ENCODE results near the gene LY6G6F. TPM values are rescaled to one million over a fixed set of nuclear protein-coding genes. Genes with fewer than 3 reads are reported as not detected.
A peak's percentile ranks its signal among the peaks of the same experiment; 100 is the strongest.

The LY6G6F gene
- total and polyA plus RNA-seq, 2 experiments from 2014 or later = not detected

DNA sequence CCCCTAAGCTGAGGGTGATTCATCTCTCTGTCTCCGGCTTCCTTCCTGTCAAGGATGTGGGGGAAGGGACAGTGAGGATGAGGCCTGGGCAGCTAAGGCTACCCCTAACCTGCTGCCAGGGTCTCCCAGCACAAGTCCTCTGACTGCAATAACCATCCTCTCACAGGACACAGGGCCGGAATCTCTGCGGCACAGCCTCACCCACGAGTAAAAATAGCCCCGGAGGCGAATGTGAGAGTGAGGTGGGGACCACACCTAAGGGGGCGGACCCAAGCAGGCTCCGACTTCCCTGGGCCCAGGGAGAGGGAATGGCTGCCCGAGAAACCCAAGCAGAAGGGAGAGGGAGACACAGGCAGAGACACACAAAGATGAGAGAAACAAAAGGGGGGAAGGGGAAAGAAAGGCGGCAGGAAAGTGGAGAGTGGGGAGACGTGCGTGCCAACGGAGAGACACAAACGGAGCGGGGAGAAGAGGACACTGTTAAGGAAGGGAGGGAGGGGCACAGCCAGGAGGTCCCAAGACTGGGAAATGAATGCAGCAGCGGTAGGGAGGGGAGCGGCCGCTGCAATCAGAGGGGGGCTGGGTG is 28.2 kb downstream of the LY6G6F start:
- H3K27me3 ChIP-seq = no peaks in the 10 kb centered on the region
- peaks cover 27% of the 10 kb centered on the region for H3K4me1 ChIP-seq (ENCODE audit: low read depth)
- DNase-seq (ENCODE audit: low read depth in 1 of 2, low spot score in 1 of 2) = peak; percentile 64 to 68
- no peaks in the 10 kb centered on the region for H3K9me3 ChIP-seq (ENCODE audit: low read depth)
- peak overlapping the region; percentile 56 for H3K27ac ChIP-seq
- H3K4me3 ChIP-seq = peak overlapping the region; percentile 61
- TF ChIP-seq, protein P1, sequence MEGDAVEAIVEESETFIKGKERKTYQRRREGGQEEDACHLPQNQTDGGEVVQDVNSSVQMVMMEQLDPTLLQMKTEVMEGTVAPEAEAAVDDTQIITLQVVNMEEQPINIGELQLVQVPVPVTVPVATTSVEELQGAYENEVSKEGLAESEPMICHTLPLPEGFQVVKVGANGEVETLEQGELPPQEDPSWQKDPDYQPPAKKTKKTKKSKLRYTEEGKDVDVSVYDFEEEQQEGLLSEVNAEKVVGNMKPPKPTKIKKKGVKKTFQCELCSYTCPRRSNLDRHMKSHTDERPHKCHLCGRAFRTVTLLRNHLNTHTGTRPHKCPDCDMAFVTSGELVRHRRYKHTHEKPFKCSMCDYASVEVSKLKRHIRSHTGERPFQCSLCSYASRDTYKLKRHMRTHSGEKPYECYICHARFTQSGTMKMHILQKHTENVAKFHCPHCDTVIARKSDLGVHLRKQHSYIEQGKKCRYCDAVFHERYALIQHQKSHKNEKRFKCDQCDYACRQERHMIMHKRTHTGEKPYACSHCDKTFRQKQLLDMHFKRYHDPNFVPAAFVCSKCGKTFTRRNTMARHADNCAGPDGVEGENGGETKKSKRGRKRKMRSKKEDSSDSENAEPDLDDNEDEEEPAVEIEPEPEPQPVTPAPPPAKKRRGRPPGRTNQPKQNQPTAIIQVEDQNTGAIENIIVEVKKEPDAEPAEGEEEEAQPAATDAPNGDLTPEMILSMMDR (IDR thresholded peaks at IDR 0.05; ENCODE audit: low read depth, low read length) = no peak
- peaks cover 24% of the 10 kb centered on the region for H3K36me3 ChIP-seq

DNA sequence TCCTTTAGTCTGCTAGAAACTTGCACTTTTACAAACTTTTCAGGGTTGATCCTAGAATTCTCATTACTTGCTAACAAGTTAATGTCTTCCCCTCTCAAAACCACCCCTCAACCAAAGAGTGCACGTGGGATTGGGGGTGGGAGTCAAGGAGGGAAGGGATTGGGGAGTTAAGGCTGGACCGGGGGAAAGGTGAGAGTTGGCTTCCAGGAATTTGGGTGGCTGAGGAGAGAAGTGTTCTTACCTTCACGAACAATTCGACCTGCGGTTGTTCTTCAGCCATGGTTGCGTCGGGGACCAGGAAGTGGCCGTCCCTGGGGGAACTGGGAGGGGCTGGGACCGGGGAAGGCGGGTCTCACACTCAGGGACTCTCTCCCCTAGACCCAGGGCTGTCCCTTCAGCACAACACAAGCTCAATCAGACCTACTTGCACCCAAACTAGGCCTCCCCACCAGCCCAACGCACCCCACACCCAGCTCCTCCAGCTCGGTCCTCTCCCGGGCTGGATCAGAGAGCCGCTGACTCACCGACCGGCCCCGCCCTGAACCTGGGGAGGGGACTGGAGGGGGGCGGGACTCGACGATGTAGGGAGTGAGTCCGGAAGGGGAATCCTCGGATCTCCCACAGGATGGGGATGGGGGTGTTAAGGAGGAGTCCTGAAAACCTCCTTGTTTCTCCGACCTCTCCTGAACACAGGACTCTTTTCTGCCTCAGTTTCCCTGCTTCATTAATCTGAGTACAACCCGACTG is 29.5 kb downstream of the LY6G6F start, which contains the start of gene CLIC1:
TSS of gene CLIC1 (minus strand) at position 510 of the 747 bp plus-strand sequence. CDS start at position 280, 230 bp downstream.
- H3K4me1 ChIP-seq (ENCODE audit: low read depth) = peaks cover 31% of the 10 kb centered on the region
- H3K27ac ChIP-seq = peak within 1 kb of the TSS; percentile 87
- H3K27me3 ChIP-seq = no peaks in the 10 kb centered on the region
- peak; percentile 71 to 83 for DNase-seq (ENCODE audit: low read depth in 1 of 2, low spot score in 1 of 2)
- peak within 1 kb of the TSS; percentile 61 for H3K4me3 ChIP-seq
- TF ChIP-seq, protein P1 (IDR thresholded peaks at IDR 0.05; ENCODE audit: low read depth, low read length) = no peak
- no peaks in the 10 kb centered on the region for H3K9me3 ChIP-seq (ENCODE audit: low read depth)
- peaks cover 24% of the 10 kb centered on the region for H3K36me3 ChIP-seq

DNA sequence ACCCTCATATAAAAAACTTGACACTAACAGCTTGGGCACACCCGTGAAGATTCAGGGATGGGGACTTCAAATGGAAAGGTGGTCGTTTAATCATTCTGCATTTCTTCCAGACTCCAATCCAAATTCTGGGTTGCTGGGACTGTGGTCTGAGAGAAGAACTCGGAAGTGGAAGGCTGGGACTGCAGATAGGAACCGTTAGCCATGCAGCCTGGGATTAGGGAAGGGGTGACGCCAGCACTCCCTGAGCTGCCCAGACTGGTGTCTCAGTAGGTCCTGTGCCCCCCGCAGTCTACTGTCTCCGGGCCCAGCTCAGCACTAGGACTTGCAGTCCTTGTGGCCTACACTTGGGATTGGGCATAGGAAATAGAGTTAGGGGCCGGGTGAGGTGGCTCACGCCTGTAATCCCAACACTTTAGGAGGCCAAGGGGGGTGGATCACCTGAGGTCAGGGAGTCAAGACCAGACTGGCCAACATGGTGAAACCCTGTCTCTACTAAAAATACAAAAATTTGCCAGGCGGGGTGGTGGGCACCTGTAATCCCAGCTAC is 30.2 kb downstream of the LY6G6F start:
- TF ChIP-seq, protein P1 (IDR thresholded peaks at IDR 0.05; ENCODE audit: low read depth, low read length) = no peak
- no peaks in the 10 kb centered on the region for H3K9me3 ChIP-seq (ENCODE audit: low read depth)
- H3K27ac ChIP-seq = peak overlapping the region; percentile 74
- H3K4me3 ChIP-seq = peak overlapping the region; percentile 61
- H3K36me3 ChIP-seq = peaks cover 18% of the 10 kb centered on the region
- H3K27me3 ChIP-seq = no peaks in the 10 kb centered on the region
- no peak for DNase-seq (ENCODE audit: low read depth in 1 of 2, low spot score in 1 of 2)
- H3K4me1 ChIP-seq (ENCODE audit: low read depth) = peaks cover 31% of the 10 kb centered on the region

DNA sequence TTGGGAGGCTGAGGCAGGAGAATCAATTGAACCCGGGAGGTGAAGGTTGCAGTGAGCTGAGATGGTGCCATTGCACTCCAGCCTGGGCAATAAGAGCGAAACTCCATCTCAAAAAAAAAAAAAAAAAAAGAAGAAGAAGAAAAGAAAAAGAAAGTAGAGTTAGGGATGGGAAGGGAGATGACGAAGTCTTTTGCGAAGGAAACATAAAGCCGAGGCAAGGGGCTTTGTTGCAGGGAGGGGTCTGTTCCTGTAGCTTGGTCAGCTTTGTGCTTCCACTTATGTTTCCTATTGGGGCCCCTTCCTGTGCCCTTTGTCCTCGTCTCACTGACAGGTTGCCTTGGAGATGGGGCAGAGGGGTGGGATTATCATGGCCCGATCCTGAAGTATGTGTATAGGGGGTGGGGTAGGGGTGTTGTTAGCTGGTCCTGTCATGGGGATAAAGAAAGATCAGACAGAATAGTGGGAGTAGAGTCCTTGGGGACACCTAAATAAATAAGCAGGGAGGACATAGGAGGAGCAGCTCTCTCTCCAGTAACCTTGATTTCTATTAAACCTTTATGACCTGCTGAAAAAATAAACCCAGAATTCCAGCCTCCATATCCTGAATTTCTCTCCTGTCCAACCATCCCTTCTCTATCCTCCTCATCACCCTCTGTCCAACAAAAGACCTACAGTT is 30.8 kb downstream of the LY6G6F start:
- DNase-seq (ENCODE audit: low read depth in 1 of 2, low spot score in 1 of 2) = peak; percentile 31 to 55
- TF ChIP-seq, protein P1 (IDR thresholded peaks at IDR 0.05; ENCODE audit: low read depth, low read length) = no peak
- Histone ChIP-seq H3K4me3 (peak overlapping the region; percentile 3), H3K9me3 (ENCODE audit: low read depth) (no peaks in the 10 kb centered on the region), H3K27ac (peak overlapping the region; percentile 87), H3K27me3 (no peaks in the 10 kb centered on the region), H3K4me1 (ENCODE audit: low read depth) (peaks cover 31% of the 10 kb centered on the region), H3K36me3 (peaks cover 12% of the 10 kb centered on the region)

Data from cardiac muscle cell (in vitro differentiated cells and primary cell).